B cell (primary cell): ENCODE measurements around the gene EIF2D. TPM values are rescaled to one million over a fixed set of nuclear protein-coding genes. Genes with fewer than 3 reads are reported as not detected.
A peak's percentile ranks its signal among the peaks of the same experiment; 100 is the strongest.

Source experiments
- ATAC-seq: fragments of 200-7000 bp; cut with Tn5 transposase; one replicate; pipeline ENCODE4 v1.10.0; 2021; ENCODE audit warnings: low read depth, mild to moderate bottlenecking, moderate number of reproducible peaks, moderate library complexity
- CTCF ChIA-PET: fragments of 350-600 bp; sonication (Branson Sonifier 250); formaldehyde crosslinking; loops from one replicate; lab custom pipeline; 2021; ENCODE audit warnings: antibody characterized with exemption, inconsistent platforms; lab: Charles Lee
- POLR2A ChIA-PET: fragments of 350-600 bp; sonication (Branson Sonifier 250); formaldehyde crosslinking; loops from one replicate; lab custom pipeline; 2021; ENCODE audit warnings: antibody characterized with exemption; lab: Charles Lee
- DNase-seq: peaks from one replicate; pipeline ENCODE4 v3.0.0; 2013
- H2AFZ ChIP-seq: 2 replicates; pipeline ENCODE4 v1.6.1; 2012; ENCODE audit warnings: mild to moderate bottlenecking, low read depth, low read length; ENCODE audit not compliant: insufficient read depth, poor library complexity, severe bottlenecking
- H3K27ac ChIP-seq, 2 donors: 1 replicate in 1 of 2; 2 replicates in 1 of 2; pipeline ENCODE4 v1.5.1; 2012 to 2013; ENCODE audit warnings: low read length in 2 of 2, mild to moderate bottlenecking in 2 of 2, moderate library complexity in 1 of 2
- H3K27me3 ChIP-seq, 4 experiments: fragments of 200-600 bp in 1 of 4; sonication (generic) in 1 of 4; replicated peaks in 1 of 4; 1 replicate in 2 of 4; 2 replicates in 2 of 4; pipeline versions ENCODE4 v1.6.1 to v1.7.0; 2013 to 2016; ENCODE audit warnings: low read length in 3 of 4, mild to moderate bottlenecking in 2 of 4, mixed read lengths in 1 of 4, moderate library complexity in 1 of 4; ENCODE audit not compliant: insufficient read depth in 4 of 4, control insufficient read depth in 3 of 4; ENCODE audit errors: control extremely low read depth in 1 of 4
- H3K36me3 ChIP-seq, 2 experiments: replicated peaks in 1 of 2; 1 replicate in 1 of 2; 2 replicates in 1 of 2; pipeline versions ENCODE4 v1.6.1 to v1.7.1; 2013; ENCODE audit warnings: low read length in 1 of 2; ENCODE audit not compliant: insufficient read depth in 2 of 2, control insufficient read depth in 1 of 2; ENCODE audit errors: control extremely low read depth in 1 of 2, extremely low read depth in 1 of 2
- H3K4me1 ChIP-seq, 2 donors: fragments of 200-600 bp in 1 of 2; sonication (generic) in 1 of 2; 1 replicate in 1 of 2; 2 replicates in 1 of 2; pipeline versions ENCODE4 v1.5.1 to v1.6.1; 2013 to 2017; ENCODE audit warnings: low read length in 2 of 2; ENCODE audit not compliant: control insufficient read depth in 2 of 2, insufficient read depth in 2 of 2
- H3K4me2 ChIP-seq: replicated peaks from 2 replicates; pipeline ENCODE3; 2012; ENCODE audit warnings: mild to moderate bottlenecking, low read depth, low read length; ENCODE audit not compliant: poor library complexity, severe bottlenecking
- H3K4me3 ChIP-seq, 5 experiments: fragments of 200-600 bp in 1 of 5; sonication (generic) in 1 of 5; 1 replicate in 3 of 5; 2 replicates in 2 of 5; pipeline versions ENCODE4 v1.5.1 to v1.7.0; 2011 to 2016; ENCODE audit warnings: low read length in 4 of 5, mild to moderate bottlenecking in 4 of 5, low read depth in 2 of 5, control low read depth in 1 of 5, moderate library complexity in 1 of 5; ENCODE audit not compliant: insufficient read depth in 1 of 5; ENCODE audit errors: control extremely low read depth in 1 of 5, extremely low read depth in 1 of 5
- H3K79me2 ChIP-seq: fragments of 200-600 bp; sonication (generic); one replicate; pipeline ENCODE4 v1.6.0; 2016; ENCODE audit warnings: low read length; ENCODE audit not compliant: control insufficient read depth, insufficient read depth
- H3K9ac ChIP-seq: fragments of 200-600 bp; sonication (generic); 2 replicates; pipeline ENCODE4 v1.6.1; 2017; ENCODE audit warnings: mild to moderate bottlenecking, low read length, moderate library complexity
- H3K9me3 ChIP-seq, 3 donors: one replicate each; pipeline versions ENCODE4 v1.6.1 to v1.7.1; 2013; ENCODE audit warnings: low read length in 2 of 3; ENCODE audit not compliant: control insufficient read depth in 2 of 3, insufficient read depth in 1 of 3; ENCODE audit errors: control extremely low read depth in 1 of 3
- H4K20me1 ChIP-seq: 2 replicates; pipeline ENCODE4 v1.6.0; 2012; ENCODE audit warnings: mild to moderate bottlenecking, low read length; ENCODE audit not compliant: insufficient read depth, control insufficient read depth, poor library complexity, severe bottlenecking
- H3K27ac Mint-ChIP-seq: one replicate; pipeline ENCODE4 v1.8.0; 2021; ENCODE audit warnings: mixed read lengths
- H3K27me3 Mint-ChIP-seq: one replicate; pipeline ENCODE4 v1.8.0; 2021; ENCODE audit warnings: mixed read lengths
- H3K4me1 Mint-ChIP-seq: one replicate; pipeline ENCODE4 v1.8.0; 2021; ENCODE audit warnings: mixed read lengths
- H3K4me3 Mint-ChIP-seq: one replicate; pipeline ENCODE4 v1.8.0; 2021; ENCODE audit warnings: mixed read lengths
- H3K9me3 Mint-ChIP-seq: one replicate; pipeline ENCODE4 v1.8.0; 2022; ENCODE audit warnings: mixed read lengths; ENCODE audit not compliant: insufficient read depth
- EZH2 ChIP-seq: IDR thresholded peaks from 2 replicates; pipeline ENCODE4 v1.6.1; 2012; ENCODE audit warnings: borderline replicate concordance, low read depth, mild to moderate bottlenecking, moderate library complexity, low read length; ENCODE audit not compliant: insufficient read depth, poor library complexity, severe bottlenecking
- WGBS: methylation state at CpG from one replicate; pipeline ENCODE4 v1.1.5; 2013; ENCODE audit warnings: missing lambda C conversion rate; ENCODE audit not compliant: insufficient coverage; 5-methylcytosine and 5-hydroxymethylcytosine counted together
- intact Hi-C: fragments of 100-400 bp; cut with micrococcal nuclease; formaldehyde crosslinking; loops from one replicate; pipeline ENCODE4 v1.10.0; 2022
- polyA plus RNA-seq: library from polyadenylated mRNA; depleted of rRNA; stranded (reverse); fragments of >200 nt; gene quantifications from 2 replicates; pipeline ENCODE4 v1.2.3, GENCODE V29; 2012
- total RNA-seq, 2 donors: library from RNA; stranded (reverse); fragments of 120-200 nt in 1 of 2; gene quantifications; 1 replicate in 1 of 2; 2 replicates in 1 of 2; pipeline versions ENCODE4 v1.2.3 to v1.2.4, GENCODE V29; 2013 to 2022
- TF ChIP-seq, protein P1 (sequence below): fragments of 200-600 bp; IDR thresholded peaks from one replicate; pipeline ENCODE4 v1.8.0; 2022; ENCODE audit warnings: antibody characterized with exemption, mild to moderate bottlenecking

Gene EIF2D
- total and polyA plus RNA-seq, 2 donors (not counting 1 experiment from before 2014, with no cell fraction given) = 62.2 to 64.9 TPM

GRCh38 chr1:206568779-206569352, 43.4 kb downstream of the EIF2D start:
- Mint-ChIP-seq H3K4me1 (peaks cover 92% of the 10 kb centered on the region), H3K9me3 (no peaks in the 10 kb centered on the region), H3K27me3 (no peaks in the 10 kb centered on the region), H3K27ac (peak overlapping the region; percentile 59), H3K4me3 (no peak overlapping the region)
- intact Hi-C loops = no loop called here
- no peak for DNase-seq
- TF ChIP-seq, protein P1, sequence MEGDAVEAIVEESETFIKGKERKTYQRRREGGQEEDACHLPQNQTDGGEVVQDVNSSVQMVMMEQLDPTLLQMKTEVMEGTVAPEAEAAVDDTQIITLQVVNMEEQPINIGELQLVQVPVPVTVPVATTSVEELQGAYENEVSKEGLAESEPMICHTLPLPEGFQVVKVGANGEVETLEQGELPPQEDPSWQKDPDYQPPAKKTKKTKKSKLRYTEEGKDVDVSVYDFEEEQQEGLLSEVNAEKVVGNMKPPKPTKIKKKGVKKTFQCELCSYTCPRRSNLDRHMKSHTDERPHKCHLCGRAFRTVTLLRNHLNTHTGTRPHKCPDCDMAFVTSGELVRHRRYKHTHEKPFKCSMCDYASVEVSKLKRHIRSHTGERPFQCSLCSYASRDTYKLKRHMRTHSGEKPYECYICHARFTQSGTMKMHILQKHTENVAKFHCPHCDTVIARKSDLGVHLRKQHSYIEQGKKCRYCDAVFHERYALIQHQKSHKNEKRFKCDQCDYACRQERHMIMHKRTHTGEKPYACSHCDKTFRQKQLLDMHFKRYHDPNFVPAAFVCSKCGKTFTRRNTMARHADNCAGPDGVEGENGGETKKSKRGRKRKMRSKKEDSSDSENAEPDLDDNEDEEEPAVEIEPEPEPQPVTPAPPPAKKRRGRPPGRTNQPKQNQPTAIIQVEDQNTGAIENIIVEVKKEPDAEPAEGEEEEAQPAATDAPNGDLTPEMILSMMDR = no peak
- TF ChIP-seq EZH2 = no peak
- Histone ChIP-seq H2AFZ (no peak overlapping the region), H3K27ac (peak overlapping the region in 1 of 2 donors; percentile 23), H3K79me2 (peaks cover 100% of the 10 kb centered on the region), H3K4me3 (no peak overlapping the region), H3K27me3 (no peaks in the 10 kb centered on the region), H3K4me2 (no peak overlapping the region), H3K36me3 (peaks cover under 1 to 95% of the 10 kb centered on the region in 2 experiments), H3K4me1 (peaks cover 68 to 89% of the 10 kb centered on the region in 2 donors), H4K20me1 (peaks cover 82% of the 10 kb centered on the region), H3K9me3 (no peaks in the 10 kb centered on the region), H3K9ac (no peak overlapping the region)
- ATAC-seq = no peak
- ChIA-PET POLR2A (interaction anchor here (0.6 kb wide), 1 partner anchor 13 kb away, joined by 3 read pairs; no protein-coding TSS in a partner anchor), CTCF (interaction anchor here (0.9 to 29.7 kb wide), 4 partner anchors 11 to 25 kb away, joined by 3 to 1018 read pairs (median 10); no protein-coding TSS in a partner anchor)
- 100% methylated on average over 3 of the region's 8 CpGs for WGBS

- Histone ChIP-seq H3K4me3 (no peak overlapping the region), H2AFZ (no peak overlapping the region), H3K4me2 (peak overlapping the region; percentile 11), H3K27ac (peak overlapping the region in 1 of 2 donors; percentile 65), H3K36me3 (peaks cover 2 to 95% of the 10 kb centered on the region in 2 experiments), H3K4me1 (peaks cover 73 to 89% of the 10 kb centered on the region in 2 donors), H4K20me1 (peaks cover 88% of the 10 kb centered on the region), H3K27me3 (no peaks in the 10 kb centered on the region), H3K9me3 (no peaks in the 10 kb centered on the region), H3K79me2 (peaks cover 100% of the 10 kb centered on the region), H3K9ac (no peak overlapping the region)
- ChIA-PET POLR2A (no interaction called here), CTCF (interaction anchor here (0.6 to 29.7 kb wide), 4 partner anchors 14 to 26 kb away, joined by 3 to 1018 read pairs (median 10); no protein-coding TSS in a partner anchor)
- Mint-ChIP-seq H3K9me3 (no peaks in the 10 kb centered on the region), H3K27me3 (no peaks in the 10 kb centered on the region), H3K4me1 (peaks cover 92% of the 10 kb centered on the region), H3K4me3 (no peak overlapping the region), H3K27ac (peak overlapping the region; percentile 86)
- TF ChIP-seq EZH2 = no peak
- TF ChIP-seq, protein P1 = no peak
- intact Hi-C loops = no loop called here
- DNase-seq (no peak), ATAC-seq (no peak)
- 80% methylated on average over 5 of the region's 10 CpGs for WGBS
Measured at GRCh38 chr1:206568256-206568655, 44.0 kb downstream of the EIF2D start.
